ENCODE data around the gene SLC27A2. TPM values are rescaled to one million over a fixed set of nuclear protein-coding genes. Genes with fewer than 3 reads are reported as not detected.

Gene SLC27A2
- total RNA-seq, 1 donor from 2014 or later = not detected

GRCh38 chr15:50238255-50238654 is 56.3 kb downstream of the SLC27A2 start:
- Mint-ChIP-seq H3K27ac (ENCODE audit: unreplicated experiment) (no peak overlapping the region), H3K4me3 (ENCODE audit: unreplicated experiment) (no peak overlapping the region), H3K9me3 (ENCODE audit: unreplicated experiment) (no peaks in the 10 kb centered on the region), H3K27me3 (ENCODE audit: unreplicated experiment) (no peaks in the 10 kb centered on the region), H3K36me3 (ENCODE audit: unreplicated experiment) (no peaks in the 10 kb centered on the region), H3K4me1 (ENCODE audit: unreplicated experiment) (no peaks in the 10 kb centered on the region)
- TF ChIP-seq CTCF (IDR thresholded peaks at IDR 0.05) = no peak
- DNase-seq (ENCODE audit: extremely low spot score, unreplicated experiment) = no peak

- no peak overlapping the region for H3K4me3 Mint-ChIP-seq (ENCODE audit: unreplicated experiment)
- DNase-seq (ENCODE audit: extremely low spot score, unreplicated experiment) = no peak
- no peaks in the 10 kb centered on the region for H3K4me1 Mint-ChIP-seq (ENCODE audit: unreplicated experiment)
- TF ChIP-seq CTCF (IDR thresholded peaks at IDR 0.05) = no peak
- H3K27ac Mint-ChIP-seq (ENCODE audit: unreplicated experiment) = no peak overlapping the region
- no peaks in the 10 kb centered on the region for H3K9me3 Mint-ChIP-seq (ENCODE audit: unreplicated experiment)
- no peaks in the 10 kb centered on the region for H3K36me3 Mint-ChIP-seq (ENCODE audit: unreplicated experiment)
- H3K27me3 Mint-ChIP-seq (ENCODE audit: unreplicated experiment) = no peaks in the 10 kb centered on the region
These were observed 59.9 kb downstream of the SLC27A2 start for GRCh38 chr15:50241684-50242450.

- H3K36me3 Mint-ChIP-seq (ENCODE audit: unreplicated experiment) = no peaks in the 10 kb centered on the region
- no peaks in the 10 kb centered on the region for H3K4me1 Mint-ChIP-seq (ENCODE audit: unreplicated experiment)
- H3K4me3 Mint-ChIP-seq (ENCODE audit: unreplicated experiment) = no peak overlapping the region
- no peak for DNase-seq (ENCODE audit: extremely low spot score, unreplicated experiment)
- H3K27me3 Mint-ChIP-seq (ENCODE audit: unreplicated experiment) = no peaks in the 10 kb centered on the region
- H3K27ac Mint-ChIP-seq (ENCODE audit: unreplicated experiment) = no peak overlapping the region
- H3K9me3 Mint-ChIP-seq (ENCODE audit: unreplicated experiment) = no peaks in the 10 kb centered on the region
- TF ChIP-seq CTCF (IDR thresholded peaks at IDR 0.05) = no peak
These were observed 62.2 kb downstream of the SLC27A2 start for GRCh38 chr15:50244153-50244552.

- no peak for TF ChIP-seq CTCF (IDR thresholded peaks at IDR 0.05)
- peaks cover 2% of the 10 kb centered on the region for H3K27me3 Mint-ChIP-seq (ENCODE audit: unreplicated experiment)
- H3K4me3 Mint-ChIP-seq (ENCODE audit: unreplicated experiment) = no peak overlapping the region
- no peak for DNase-seq (ENCODE audit: extremely low spot score, unreplicated experiment)
- no peaks in the 10 kb centered on the region for H3K9me3 Mint-ChIP-seq (ENCODE audit: unreplicated experiment)
- no peaks in the 10 kb centered on the region for H3K4me1 Mint-ChIP-seq (ENCODE audit: unreplicated experiment)
- no peaks in the 10 kb centered on the region for H3K36me3 Mint-ChIP-seq (ENCODE audit: unreplicated experiment)
- H3K27ac Mint-ChIP-seq (ENCODE audit: unreplicated experiment) = no peak overlapping the region
These were observed 63.1 kb downstream of the SLC27A2 start for GRCh38 chr15:50244959-50245624.

- no peak for DNase-seq (ENCODE audit: extremely low spot score, unreplicated experiment)
- H3K4me1 Mint-ChIP-seq (ENCODE audit: unreplicated experiment) = no peaks in the 10 kb centered on the region
- no peak overlapping the region for H3K4me3 Mint-ChIP-seq (ENCODE audit: unreplicated experiment)
- no peaks in the 10 kb centered on the region for H3K9me3 Mint-ChIP-seq (ENCODE audit: unreplicated experiment)
- no peak overlapping the region for H3K27ac Mint-ChIP-seq (ENCODE audit: unreplicated experiment)
- no peaks in the 10 kb centered on the region for H3K36me3 Mint-ChIP-seq (ENCODE audit: unreplicated experiment)
- peaks cover 7% of the 10 kb centered on the region for H3K27me3 Mint-ChIP-seq (ENCODE audit: unreplicated experiment)
- no peak for TF ChIP-seq CTCF (IDR thresholded peaks at IDR 0.05)
These were observed 64.6 kb downstream of the SLC27A2 start for GRCh38 chr15:50246631-50247030.

Measured in osteocyte (in vitro differentiated cells).